Endodermal cell (in vitro differentiated cells): ENCODE measurements around the gene BRME1. TPM values are rescaled to one million over a fixed set of nuclear protein-coding genes. Genes with fewer than 3 reads are reported as not detected.
A peak's percentile ranks its signal among the peaks of the same experiment; 100 is the strongest.

Source experiments
- DNase-seq: peaks from one replicate; pipeline ENCODE4 v3.0.0-alpha.2; 2017
- H3K27ac ChIP-seq: 2 replicates; pipeline ENCODE4 v1.5.1; 2013; ENCODE audit warnings: mild to moderate bottlenecking, low read depth, low read length, moderate library complexity
- H3K27me3 ChIP-seq: 2 replicates; pipeline ENCODE4 v1.6.1; 2013; ENCODE audit warnings: mild to moderate bottlenecking, low read length, moderate library complexity; ENCODE audit not compliant: insufficient read depth, control insufficient read depth, poor library complexity, severe bottlenecking
- H3K36me3 ChIP-seq: 2 replicates; pipeline ENCODE4 v1.7.0; 2013; ENCODE audit warnings: mild to moderate bottlenecking, low read length, moderate library complexity; ENCODE audit not compliant: control insufficient read depth, insufficient read depth
- H3K4me1 ChIP-seq: one replicate; pipeline ENCODE4 v1.7.0; 2013; ENCODE audit warnings: low read length; ENCODE audit not compliant: control insufficient read depth, insufficient read depth
- H3K4me3 ChIP-seq: 2 replicates; pipeline ENCODE4 v1.5.1; 2013; ENCODE audit warnings: mild to moderate bottlenecking, low read length, moderate library complexity
- H3K9ac ChIP-seq: 2 replicates; pipeline ENCODE4 v1.6.1; 2013; ENCODE audit warnings: mild to moderate bottlenecking, low read length, moderate library complexity; ENCODE audit not compliant: poor library complexity, severe bottlenecking; ENCODE audit errors: extremely low read depth
- H3K9me3 ChIP-seq: 2 replicates; pipeline ENCODE4 v1.6.1; 2013; ENCODE audit warnings: mild to moderate bottlenecking, low read length, moderate library complexity; ENCODE audit not compliant: control insufficient read depth
- H3K27ac Mint-ChIP-seq: 2 replicates; pipeline ENCODE4 v1.8.0; 2020; ENCODE audit warnings: mixed read lengths
- H3K27me3 Mint-ChIP-seq: 2 replicates; pipeline ENCODE4 v1.8.0; 2021; ENCODE audit warnings: mild to moderate bottlenecking, mixed read lengths; ENCODE audit not compliant: insufficient read depth
- H3K36me3 Mint-ChIP-seq: 2 replicates; pipeline ENCODE4 v1.8.0; 2020; ENCODE audit warnings: low read depth, mixed read lengths
- H3K4me1 Mint-ChIP-seq: 2 replicates; pipeline ENCODE4 v1.8.0; 2020; ENCODE audit warnings: mixed read lengths
- H3K4me3 Mint-ChIP-seq: 2 replicates; pipeline ENCODE4 v1.8.0; 2020; ENCODE audit warnings: mild to moderate bottlenecking, moderate library complexity, mixed read lengths
- H3K9me3 Mint-ChIP-seq: 2 replicates; pipeline ENCODE4 v1.8.0; 2020; ENCODE audit warnings: mild to moderate bottlenecking, mixed read lengths
- WGBS, 2 experiments: methylation state at CpG; one replicate each; pipeline versions ENCODE4 v1.1.5 to v1.1.7; 2013; ENCODE audit warnings: missing lambda C conversion rate in 2 of 2, mixed read lengths in 1 of 2; ENCODE audit not compliant: insufficient coverage in 1 of 2, insufficient read length in 1 of 2; 5-methylcytosine and 5-hydroxymethylcytosine counted together
- total RNA-seq, 2 donors: library from RNA; stranded (reverse); fragmentation: NEBNext Ultra II Directional in 1 of 2; extraction: Animal tissue kit (Norgen Biotek cat#: 25700) in 1 of 2; gene quantifications; 2 replicates in 1 of 2; 3 replicates in 1 of 2; pipeline ENCODE4 v1.2.1, GENCODE V29; 2021
- TF ChIP-seq, protein P1 (sequence below): fragments of 200-600 bp; sonication (generic); conservative IDR thresholded peaks from 2 replicates; pipeline ENCODE4 v1.5.0; 2021; ENCODE audit warnings: antibody characterized with exemption, mild to moderate bottlenecking

BRME1 gene
- total RNA-seq, 2 donors from 2014 or later, result 4.4 to 7.4 TPM

GRCh38 chr19:13847407-13848339, 58.2 kb downstream of the BRME1 start:
- Histone ChIP-seq H3K36me3 (no peaks in the 10 kb centered on the region), H3K4me1 (peaks cover 15% of the 10 kb centered on the region), H3K4me3 (peak overlapping the region; percentile 78), H3K9ac (peak overlapping the region; percentile 99), H3K27ac (peak overlapping the region; percentile 100), H3K9me3 (no peaks in the 10 kb centered on the region), H3K27me3 (no peaks in the 10 kb centered on the region)
- peak; percentile 96 for DNase-seq
- TF ChIP-seq, protein P1, sequence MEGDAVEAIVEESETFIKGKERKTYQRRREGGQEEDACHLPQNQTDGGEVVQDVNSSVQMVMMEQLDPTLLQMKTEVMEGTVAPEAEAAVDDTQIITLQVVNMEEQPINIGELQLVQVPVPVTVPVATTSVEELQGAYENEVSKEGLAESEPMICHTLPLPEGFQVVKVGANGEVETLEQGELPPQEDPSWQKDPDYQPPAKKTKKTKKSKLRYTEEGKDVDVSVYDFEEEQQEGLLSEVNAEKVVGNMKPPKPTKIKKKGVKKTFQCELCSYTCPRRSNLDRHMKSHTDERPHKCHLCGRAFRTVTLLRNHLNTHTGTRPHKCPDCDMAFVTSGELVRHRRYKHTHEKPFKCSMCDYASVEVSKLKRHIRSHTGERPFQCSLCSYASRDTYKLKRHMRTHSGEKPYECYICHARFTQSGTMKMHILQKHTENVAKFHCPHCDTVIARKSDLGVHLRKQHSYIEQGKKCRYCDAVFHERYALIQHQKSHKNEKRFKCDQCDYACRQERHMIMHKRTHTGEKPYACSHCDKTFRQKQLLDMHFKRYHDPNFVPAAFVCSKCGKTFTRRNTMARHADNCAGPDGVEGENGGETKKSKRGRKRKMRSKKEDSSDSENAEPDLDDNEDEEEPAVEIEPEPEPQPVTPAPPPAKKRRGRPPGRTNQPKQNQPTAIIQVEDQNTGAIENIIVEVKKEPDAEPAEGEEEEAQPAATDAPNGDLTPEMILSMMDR, result peak; percentile 46
- H3K36me3 Mint-ChIP-seq, result no peaks in the 10 kb centered on the region
- H3K9me3 Mint-ChIP-seq, result no peaks in the 10 kb centered on the region
- peak overlapping the region; percentile 100 for H3K27ac Mint-ChIP-seq
- 0 to 7% methylated on average over 4 to 36 of the region's 47 CpGs for WGBS, 2 experiments
- peaks cover 20% of the 10 kb centered on the region for H3K4me1 Mint-ChIP-seq
- no peaks in the 10 kb centered on the region for H3K27me3 Mint-ChIP-seq
- peak overlapping the region; percentile 51 for H3K4me3 Mint-ChIP-seq

DNA sequence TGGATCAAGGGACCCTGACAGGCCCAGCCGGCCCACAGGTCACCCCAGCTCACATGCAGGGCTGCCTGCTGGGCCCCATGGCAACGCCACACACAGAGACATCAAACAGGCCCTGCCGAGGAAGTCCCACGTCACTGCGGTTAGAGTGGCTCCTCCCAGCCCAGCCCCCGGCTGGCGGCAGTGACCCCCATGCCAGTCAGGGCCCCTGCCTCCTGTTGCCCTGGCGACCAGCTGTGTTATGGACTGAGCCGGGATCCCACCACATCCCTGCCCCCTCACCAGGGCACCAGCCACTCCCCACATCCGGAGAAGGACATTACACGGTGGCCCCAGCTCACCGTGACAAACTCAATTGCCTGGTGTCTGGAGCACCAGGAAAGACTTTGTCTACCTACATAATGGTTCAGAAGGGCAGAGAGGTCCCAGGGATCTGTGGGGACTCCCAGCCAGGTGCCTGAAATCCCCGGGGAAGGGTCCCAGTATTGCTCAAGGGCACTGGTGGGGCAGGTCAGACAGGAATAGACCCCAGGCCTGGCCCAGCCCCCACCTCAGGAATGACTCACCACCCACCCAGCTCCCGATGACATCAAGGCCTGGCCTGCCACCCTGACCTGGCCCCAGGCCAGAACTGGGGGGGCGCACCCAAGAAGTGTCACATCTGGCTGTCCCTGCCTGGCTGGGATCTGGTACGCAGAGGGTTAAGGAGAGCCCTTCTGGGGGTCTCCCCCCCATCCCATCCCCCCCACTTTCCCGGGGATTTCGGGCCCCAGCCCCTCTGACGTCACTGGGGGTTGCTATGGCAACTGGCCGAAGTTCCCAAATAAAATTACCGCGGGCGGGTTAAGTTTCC, 59.1 kb downstream of the BRME1 start:
- TF ChIP-seq, protein P1, result no peak
- H3K27me3 Mint-ChIP-seq, result no peaks in the 10 kb centered on the region
- peaks cover 15% of the 10 kb centered on the region for H3K4me1 ChIP-seq
- H3K27ac ChIP-seq, result peak overlapping the region; percentile 100
- H3K9ac ChIP-seq, result peak overlapping the region; percentile 99
- H3K36me3 ChIP-seq, result no peaks in the 10 kb centered on the region
- peaks cover 20% of the 10 kb centered on the region for H3K4me1 Mint-ChIP-seq
- peak overlapping the region; percentile 78 for H3K4me3 ChIP-seq
- no peaks in the 10 kb centered on the region for H3K9me3 Mint-ChIP-seq
- peak overlapping the region; percentile 100 for H3K27ac Mint-ChIP-seq
- 15 to 20% methylated on average over 8 to 23 of the region's 23 CpGs for WGBS, 2 experiments
- no peaks in the 10 kb centered on the region for H3K27me3 ChIP-seq
- H3K36me3 Mint-ChIP-seq, result no peaks in the 10 kb centered on the region
- peak overlapping the region; percentile 51 for H3K4me3 Mint-ChIP-seq
- peak; percentile 96 for DNase-seq
- no peaks in the 10 kb centered on the region for H3K9me3 ChIP-seq

DNA sequence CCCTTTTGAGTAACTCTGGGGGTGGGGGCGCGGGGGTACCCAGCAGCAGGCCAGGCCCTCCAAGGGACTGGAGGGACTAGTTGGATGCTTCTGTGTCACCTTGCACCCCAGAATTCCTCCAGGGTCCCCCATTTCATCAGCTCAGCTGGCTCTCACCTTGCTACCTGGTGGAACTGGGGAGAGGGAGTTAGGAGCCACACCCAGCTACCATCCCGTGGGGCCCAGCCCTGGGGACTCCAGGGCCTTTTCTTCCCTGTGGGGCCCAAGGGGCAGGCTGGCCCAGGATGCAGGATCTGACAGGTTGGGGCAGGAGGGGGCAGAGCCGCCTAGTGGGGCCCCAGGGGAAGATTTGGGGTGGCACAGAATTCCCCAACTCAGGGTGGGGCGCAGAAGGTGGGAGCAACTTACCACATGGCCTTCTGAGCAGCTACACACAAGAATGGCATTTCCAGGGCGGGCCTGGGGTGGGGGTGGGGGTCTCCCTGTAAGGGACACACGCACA, 61.7 kb downstream of the BRME1 start:
- Mint-ChIP-seq H3K27me3 (no peaks in the 10 kb centered on the region), H3K36me3 (no peaks in the 10 kb centered on the region), H3K27ac (no peak overlapping the region), H3K9me3 (no peaks in the 10 kb centered on the region), H3K4me1 (peaks cover 18% of the 10 kb centered on the region), H3K4me3 (peak overlapping the region; percentile 76)
- Histone ChIP-seq H3K4me1 (peaks cover 17% of the 10 kb centered on the region), H3K4me3 (no peak overlapping the region), H3K27me3 (no peaks in the 10 kb centered on the region), H3K36me3 (no peaks in the 10 kb centered on the region), H3K9ac (no peak overlapping the region), H3K9me3 (no peaks in the 10 kb centered on the region), H3K27ac (no peak overlapping the region)
- TF ChIP-seq, protein P1, result no peak
- WGBS, 2 experiments, result 78 to 91% methylated on average over 3 to 6 of the region's 7 CpGs
- no peak for DNase-seq
